Stimulated activated CD8-positive, alpha-beta memory T cell treated with anti-CD3 and anti-CD28 coated beads, Interleukin-4, amount 100 ng/mL, for 48 hours (primary cell): ENCODE data around the gene PLPP1.

Experiments used
- DNase-seq: peaks from one replicate; pipeline ENCODE4 v3.0.0-alpha.2; 2020

PLPP1 gene

GRCh38 chr5:55534436-55535198, at the start of gene PLPP1:
Gene PLPP1 (minus strand): TSS chr5:55534964. CDS start chr5:55534629, 335 bp downstream.
- DNase-seq: peak; percentile 86

DNA sequence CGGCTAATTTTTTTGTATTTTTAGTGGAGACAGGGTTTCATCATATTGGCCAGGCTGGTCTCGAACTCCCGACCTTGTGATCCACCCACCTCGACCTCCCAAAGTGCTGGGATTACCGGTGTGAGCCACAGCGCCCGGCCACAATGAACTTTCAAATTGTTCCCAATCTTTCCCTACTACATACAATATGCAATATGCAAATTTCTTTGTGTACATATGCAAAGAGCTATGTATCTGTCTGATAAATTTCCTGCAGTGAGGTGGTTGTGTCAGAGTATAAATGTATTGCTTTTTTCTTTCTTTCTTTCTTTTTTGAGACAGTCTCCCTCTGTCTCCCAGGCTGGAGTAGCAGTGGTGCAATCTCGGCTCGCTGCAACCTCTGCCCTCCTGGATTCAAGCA, 48.8 kb upstream of the PLPP1 start:
- no peak for DNase-seq

DNA sequence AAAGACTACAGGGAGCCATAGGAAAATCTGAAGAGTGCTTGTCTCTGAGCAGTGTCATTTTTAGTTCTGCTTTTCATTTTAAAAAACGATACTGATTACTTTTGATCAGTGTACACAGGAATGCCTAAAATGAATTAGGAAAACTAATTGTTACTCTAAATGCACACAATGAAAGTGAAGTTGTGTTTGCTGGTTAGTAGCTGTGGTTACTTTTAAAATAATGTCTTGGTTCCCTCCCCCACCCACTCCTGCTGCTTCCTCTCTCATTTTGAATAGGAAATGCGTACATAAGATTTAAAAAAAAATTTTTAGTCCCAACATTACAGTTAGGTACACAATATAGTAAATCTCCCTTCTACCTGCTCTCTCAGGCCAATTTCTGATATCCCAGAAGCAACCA, 47.5 kb upstream of the PLPP1 start:
- DNase-seq: no peak

DNA sequence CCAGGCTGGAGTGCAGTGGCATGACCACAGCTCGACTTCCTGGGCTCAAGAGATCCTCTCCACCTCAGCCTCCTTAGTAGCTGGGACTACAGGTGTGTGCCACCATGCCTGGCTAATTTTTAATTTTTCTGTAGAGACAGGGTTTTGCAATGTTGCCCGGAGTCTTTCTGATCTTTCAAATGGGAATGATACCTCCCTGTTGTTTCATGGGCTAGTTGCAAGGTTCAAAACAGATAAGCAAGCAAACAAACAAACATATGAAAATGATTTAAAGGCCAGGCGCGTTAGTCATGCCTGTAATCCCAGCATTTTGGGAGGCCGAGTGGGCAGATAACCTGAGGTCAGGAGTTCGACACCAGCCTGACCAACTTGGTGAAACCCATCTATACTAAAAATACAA, 45.3 kb upstream of the PLPP1 start:
- no peak for DNase-seq

DNA sequence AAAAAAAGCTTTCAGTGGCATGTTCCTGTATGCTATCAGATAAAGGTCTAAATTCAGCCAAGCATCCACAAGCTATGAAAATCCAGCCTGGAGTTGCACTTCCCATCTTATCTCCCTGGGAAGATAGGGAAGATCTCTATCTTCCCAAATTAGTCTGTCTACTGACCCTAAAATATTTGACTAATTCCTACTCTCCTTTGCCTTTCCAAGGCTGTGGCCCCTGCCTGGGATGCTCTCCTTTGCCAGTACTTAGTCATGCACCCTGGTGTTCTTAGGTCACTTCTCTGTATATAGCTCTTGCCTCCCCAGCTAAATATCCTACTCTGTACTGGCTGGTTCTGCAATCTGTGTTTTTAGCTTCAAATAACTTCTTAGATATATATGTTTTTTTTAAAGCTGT, 44.0 kb upstream of the PLPP1 start:
- no peak for DNase-seq

- no peak for DNase-seq
These were observed 42.7 kb upstream of the PLPP1 start for GRCh38 chr5:55577353-55578060.

GRCh38 chr5:55576661-55577060, 41.9 kb upstream of the PLPP1 start:
- no peak for DNase-seq

GRCh38 chr5:55575815-55576583, 41.2 kb upstream of the PLPP1 start:
- no peak for DNase-seq

DNA sequence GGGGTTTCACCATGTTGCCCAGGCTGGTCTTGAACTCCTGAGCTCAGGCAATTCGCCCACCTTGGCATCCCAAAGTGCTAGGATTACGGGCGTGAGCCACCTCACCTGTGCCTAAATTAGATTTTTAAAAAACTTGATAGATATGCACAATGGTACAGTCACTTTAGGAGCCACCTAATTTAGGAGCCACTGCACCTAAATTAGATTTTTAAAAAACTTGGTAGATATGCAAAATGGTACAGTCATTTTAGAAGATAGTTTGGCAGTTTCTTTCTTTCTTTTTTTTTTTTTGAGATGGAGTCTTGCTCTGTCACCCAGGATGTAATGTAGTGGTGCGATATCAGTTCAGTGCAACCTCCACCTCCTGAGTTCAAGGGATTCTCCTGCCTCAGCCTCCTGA, 37.8 kb upstream of the PLPP1 start:
- DNase-seq: no peak

- DNase-seq: no peak
These were observed 37.3 kb upstream of the PLPP1 start for GRCh38 chr5:55572020-55572419.

DNA sequence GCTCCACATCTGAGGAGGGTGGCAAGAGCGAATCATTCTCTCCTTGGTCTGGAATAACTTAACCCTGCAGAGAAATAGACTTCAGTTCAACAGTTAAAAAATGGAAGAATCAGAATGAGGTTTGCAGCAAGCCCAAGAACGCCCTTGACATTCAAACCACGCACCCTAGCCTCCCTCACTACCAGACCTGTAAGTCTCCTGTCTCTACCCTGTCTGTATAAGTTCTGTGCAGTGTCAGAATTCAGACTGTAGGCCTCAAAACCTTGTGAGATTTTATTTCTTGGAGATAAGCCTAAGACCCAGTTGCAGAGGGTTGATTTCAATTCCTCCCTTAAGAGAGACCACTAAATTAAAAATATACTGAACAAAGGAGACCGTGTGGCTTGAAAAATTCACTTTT, 35.8 kb upstream of the PLPP1 start:
- DNase-seq: no peak

GRCh38 chr5:55570026-55570425, 35.3 kb upstream of the PLPP1 start:
- no peak for DNase-seq

- no peak for DNase-seq
These were observed 34.7 kb upstream of the PLPP1 start for GRCh38 chr5:55569513-55569865.

DNA sequence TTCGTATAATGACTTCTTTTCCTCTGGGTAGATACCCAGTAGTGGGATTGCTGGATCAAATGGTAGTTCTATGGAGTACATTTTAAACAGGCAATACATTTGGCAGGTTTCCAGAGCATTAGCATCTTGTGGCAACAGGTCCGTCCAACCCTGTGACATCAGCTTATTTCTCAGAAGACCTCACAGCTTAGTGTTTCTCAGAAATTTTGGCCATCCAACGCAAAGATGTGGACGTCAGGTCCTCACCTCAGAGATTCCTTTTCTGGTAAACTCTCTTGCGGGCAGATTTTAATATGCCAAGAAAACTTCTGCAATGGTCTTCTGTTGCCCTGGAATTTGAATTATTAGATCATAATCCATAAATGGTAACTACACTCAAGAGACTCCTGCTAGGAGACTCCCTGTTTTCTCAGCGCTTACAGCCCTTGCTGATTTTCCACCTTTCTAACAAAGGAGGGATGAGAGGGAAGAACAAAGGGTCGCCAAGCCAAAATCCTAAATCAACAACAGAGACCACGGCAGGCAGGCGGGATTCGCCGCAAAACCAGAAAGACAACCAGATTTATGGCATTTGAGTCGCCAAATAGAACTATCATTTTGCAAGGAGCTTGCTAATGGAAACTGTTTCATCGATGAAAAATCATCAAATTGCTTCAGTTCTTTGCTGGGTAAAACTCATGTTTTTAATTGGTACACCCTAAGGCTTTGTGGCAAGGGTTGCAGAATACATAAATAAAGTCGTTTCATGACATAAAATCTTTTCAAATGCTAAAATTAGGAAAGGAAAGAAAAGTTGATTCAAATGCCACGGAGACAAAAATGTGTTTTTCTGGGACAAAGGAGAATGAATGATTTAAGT, 34.1 kb upstream of the PLPP1 start:
- no peak for DNase-seq

- no peak for DNase-seq
These were observed 30.0 kb upstream of the PLPP1 start for GRCh38 chr5:55564721-55565120.

- no peak for DNase-seq
These were observed 23.7 kb upstream of the PLPP1 start for GRCh38 chr5:55558484-55558883.

- DNase-seq: no peak
These were observed 22.4 kb upstream of the PLPP1 start for GRCh38 chr5:55557123-55557522.

GRCh38 chr5:55554585-55555202, 19.9 kb upstream of the PLPP1 start:
- DNase-seq: no peak

GRCh38 chr5:55551904-55552303, 17.1 kb upstream of the PLPP1 start:
- DNase-seq: no peak

DNA sequence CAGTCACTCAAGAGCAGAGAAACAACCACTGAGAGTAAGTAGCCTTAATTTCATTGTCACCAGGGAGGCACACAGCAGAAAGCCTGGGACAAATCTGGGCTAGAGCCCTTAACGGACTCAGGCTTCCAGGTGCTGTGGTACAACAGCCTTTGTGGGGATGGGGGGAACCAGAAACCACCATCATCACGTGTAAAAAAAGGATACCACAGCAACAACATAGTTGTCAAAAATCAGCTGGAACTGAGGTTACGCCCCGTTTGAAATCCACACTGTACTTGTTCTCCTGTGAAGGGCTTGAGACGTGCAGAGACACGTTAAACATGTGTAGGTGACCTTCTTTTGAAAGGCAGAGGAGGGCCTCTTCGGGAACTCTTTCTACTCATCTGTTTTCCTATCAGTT, 16.6 kb upstream of the PLPP1 start:
- DNase-seq: no peak

DNA sequence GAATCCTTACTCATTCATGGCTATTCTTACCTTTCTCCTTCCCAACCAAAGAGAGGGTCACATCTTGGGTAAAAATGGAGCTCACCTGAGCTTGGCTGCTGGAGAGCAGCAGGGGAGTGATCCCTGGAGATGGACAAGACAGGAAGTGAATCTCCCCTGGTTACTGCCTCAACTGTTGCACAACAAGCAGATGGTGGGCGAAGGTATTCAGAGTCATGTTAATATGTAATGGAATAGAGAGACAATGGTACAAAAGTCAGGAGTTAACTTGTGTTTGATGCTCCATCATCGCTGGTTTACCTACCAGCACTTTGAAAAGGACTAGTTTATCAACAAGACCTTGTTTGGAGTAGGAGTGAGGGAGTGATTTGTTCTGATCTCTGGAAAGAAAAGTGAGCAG, 13.0 kb upstream of the PLPP1 start:
- no peak for DNase-seq

GRCh38 chr5:55546947-55547346, 12.2 kb upstream of the PLPP1 start:
- no peak for DNase-seq

DNA sequence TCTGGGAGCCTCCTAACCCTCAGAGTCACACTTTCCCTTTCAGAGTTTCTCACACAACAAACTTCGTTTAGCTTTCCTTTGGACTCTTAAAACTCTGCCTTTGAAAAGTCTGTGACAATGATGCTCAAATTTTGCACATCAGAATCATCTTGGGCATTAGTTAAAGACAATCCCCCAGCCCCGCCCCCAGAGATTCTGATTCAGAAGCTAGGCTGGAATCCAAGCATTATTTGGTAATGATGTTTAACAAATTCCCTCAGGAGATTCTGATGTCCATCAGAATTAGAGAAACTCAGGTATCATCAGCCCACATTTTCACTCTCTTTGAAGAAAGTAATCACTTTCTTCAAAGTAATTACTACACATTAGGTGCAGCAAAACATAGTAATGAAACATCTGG, 9.6 kb upstream of the PLPP1 start:
- no peak for DNase-seq
